Uterus (tissue), 2 donors: Measurements from ENCODE around the gene SUPT5H.

Experiments
- POLR2A ChIP-seq, 2 donors: fragments of 450-650 bp; IDR thresholded peaks; one replicate each; pipeline ENCODE4 v1.6.1; 2016; ENCODE audit warnings: antibody characterized with exemption in 2 of 2, mild to moderate bottlenecking in 1 of 2, moderate library complexity in 1 of 2
- TF ChIP-seq, protein P1 (sequence below), 4 experiments: fragments of 200-600 bp in 2 of 4; fragments of 450-650 bp in 2 of 4; sonication (generic) in 2 of 4; IDR thresholded peaks; one replicate each; pipeline ENCODE4 v1.5.1; 2016 to 2019; ENCODE audit warnings: antibody characterized with exemption in 4 of 4, mild to moderate bottlenecking in 2 of 4, moderate library complexity in 1 of 4

DNA sequence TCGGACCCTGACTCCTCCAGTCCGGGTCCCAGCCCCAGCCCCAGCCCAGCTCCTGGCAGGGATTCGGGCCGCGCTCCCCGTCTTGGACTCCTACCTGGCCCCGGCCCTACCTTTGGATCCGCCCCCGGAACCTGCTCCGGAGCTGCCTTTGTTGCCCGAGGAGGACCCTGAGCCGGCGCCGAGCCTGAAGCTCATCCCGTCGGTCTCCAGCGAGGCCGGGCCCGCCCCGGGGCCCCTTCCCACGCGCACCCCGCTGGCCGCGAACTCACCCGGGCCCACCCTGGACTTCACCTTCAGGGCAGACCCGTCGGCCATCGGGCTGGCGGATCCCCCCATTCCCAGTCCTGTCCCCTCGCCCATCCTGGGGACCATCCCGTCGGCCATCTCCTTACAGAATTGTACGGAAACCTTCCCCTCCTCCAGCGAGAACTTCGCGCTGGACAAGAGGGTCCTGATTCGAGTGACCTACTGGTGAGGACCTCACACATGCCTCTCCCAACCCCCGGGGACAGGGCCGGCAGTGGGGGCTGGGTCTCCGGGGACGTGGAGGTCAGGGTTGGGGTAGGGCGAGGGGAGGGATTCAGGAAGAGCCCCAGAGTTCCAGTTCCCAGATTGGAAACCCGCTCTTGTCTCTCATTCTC lies 70.3 kb downstream of the SUPT5H start:
- TF ChIP-seq, protein P1, sequence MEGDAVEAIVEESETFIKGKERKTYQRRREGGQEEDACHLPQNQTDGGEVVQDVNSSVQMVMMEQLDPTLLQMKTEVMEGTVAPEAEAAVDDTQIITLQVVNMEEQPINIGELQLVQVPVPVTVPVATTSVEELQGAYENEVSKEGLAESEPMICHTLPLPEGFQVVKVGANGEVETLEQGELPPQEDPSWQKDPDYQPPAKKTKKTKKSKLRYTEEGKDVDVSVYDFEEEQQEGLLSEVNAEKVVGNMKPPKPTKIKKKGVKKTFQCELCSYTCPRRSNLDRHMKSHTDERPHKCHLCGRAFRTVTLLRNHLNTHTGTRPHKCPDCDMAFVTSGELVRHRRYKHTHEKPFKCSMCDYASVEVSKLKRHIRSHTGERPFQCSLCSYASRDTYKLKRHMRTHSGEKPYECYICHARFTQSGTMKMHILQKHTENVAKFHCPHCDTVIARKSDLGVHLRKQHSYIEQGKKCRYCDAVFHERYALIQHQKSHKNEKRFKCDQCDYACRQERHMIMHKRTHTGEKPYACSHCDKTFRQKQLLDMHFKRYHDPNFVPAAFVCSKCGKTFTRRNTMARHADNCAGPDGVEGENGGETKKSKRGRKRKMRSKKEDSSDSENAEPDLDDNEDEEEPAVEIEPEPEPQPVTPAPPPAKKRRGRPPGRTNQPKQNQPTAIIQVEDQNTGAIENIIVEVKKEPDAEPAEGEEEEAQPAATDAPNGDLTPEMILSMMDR (IDR thresholded peaks at IDR 0.05), result no peak
- TF ChIP-seq POLR2A (IDR thresholded peaks at IDR 0.05), result no peak
